T-helper 1 cell (primary cell): ENCODE results near the gene GAD1.

Experiments used
- DNase-seq, 5 donors: peaks; one replicate each; pipeline ENCODE4 v3.0.0-alpha.2; 2012 to 2020

Gene GAD1

GRCh38 chr2:170818036-170818751 is 1.5 kb downstream of the GAD1 start:
- DNase-seq = peak in 1 of 5 donors; percentile 34

GRCh38 chr2:170818752-170819470 is 2.2 kb downstream of the GAD1 start:
- no peak for DNase-seq

- no peak for DNase-seq
Observed at GRCh38 chr2:170819680-170820664, 3.3 kb downstream of the GAD1 start.

- DNase-seq = peak in 1 of 5 donors; percentile 73
Observed at GRCh38 chr2:170820757-170821530, 4.3 kb downstream of the GAD1 start.

GRCh38 chr2:170821531-170822289 is 5.0 kb downstream of the GAD1 start:
- DNase-seq = no peak

- DNase-seq = peak in 1 of 5 donors; percentile 46
Observed at GRCh38 chr2:170822290-170823087, 5.8 kb downstream of the GAD1 start.

- no peak for DNase-seq
Observed at GRCh38 chr2:170823088-170823897, 6.6 kb downstream of the GAD1 start.

GRCh38 chr2:170823898-170824215 is 7.2 kb downstream of the GAD1 start:
- DNase-seq = no peak

GRCh38 chr2:170824526-170825015 is 7.9 kb downstream of the GAD1 start:
- DNase-seq = no peak

GRCh38 chr2:170827841-170828532 is 11.3 kb downstream of the GAD1 start:
- DNase-seq = no peak

GRCh38 chr2:170828533-170828916 is 11.8 kb downstream of the GAD1 start:
- DNase-seq = no peak

- DNase-seq = no peak
Observed at GRCh38 chr2:170829036-170829435, 12.3 kb downstream of the GAD1 start.

GRCh38 chr2:170830166-170830565 is 13.5 kb downstream of the GAD1 start:
- DNase-seq = no peak

GRCh38 chr2:170831115-170831514 is 14.4 kb downstream of the GAD1 start:
- no peak for DNase-seq

- DNase-seq = no peak
Observed at GRCh38 chr2:170836027-170836426, 19.3 kb downstream of the GAD1 start.

- no peak for DNase-seq
Observed at GRCh38 chr2:170840717-170841210, 24.1 kb downstream of the GAD1 start.

GRCh38 chr2:170842785-170843184 is 26.1 kb downstream of the GAD1 start:
- DNase-seq = no peak

GRCh38 chr2:170843656-170844055 is 27.0 kb downstream of the GAD1 start:
- peak in 1 of 5 donors; percentile 61 for DNase-seq

GRCh38 chr2:170845343-170845742 is 28.7 kb downstream of the GAD1 start:
- DNase-seq = no peak
